Skin epidermis (tissue), 12 donors: Measurements from ENCODE around the gene AFF3.

Experiments
- H3K27ac ChIP-seq, 21 experiments: fragments of 200-600 bp; sonication (generic) in 11 of 21; one replicate each; pipeline ENCODE4 v1.5.0; 2020; ENCODE audit warnings: mild to moderate bottlenecking in 3 of 21, inconsistent platforms in 2 of 21, moderate library complexity in 2 of 21
- H3K4me3 ChIP-seq, 7 experiments: fragments of 200-600 bp; sonication (generic) in 2 of 7; one replicate each; pipeline ENCODE4 v1.5.0; 2020; ENCODE audit warnings: inconsistent platforms in 2 of 7, mild to moderate bottlenecking in 2 of 7, moderate library complexity in 1 of 7

The AFF3 gene

DNA sequence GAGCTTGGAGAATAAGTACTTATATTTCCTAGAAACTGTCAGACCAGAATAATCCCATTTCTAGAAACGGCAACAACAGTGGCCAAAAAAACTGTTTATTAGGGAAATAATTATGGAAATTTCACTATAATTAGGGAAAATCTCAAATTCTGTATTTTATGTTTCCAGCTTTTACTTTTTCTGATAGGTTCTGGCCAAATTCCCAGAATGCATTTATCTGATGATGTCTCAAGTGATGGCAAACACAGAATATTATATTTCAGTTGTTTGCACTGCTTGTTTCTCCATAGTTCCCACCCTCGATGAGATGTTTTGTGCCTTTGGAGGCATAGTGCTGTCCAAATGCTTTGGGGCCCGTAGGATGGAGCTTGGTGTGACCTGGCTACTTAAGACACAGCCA is 66.9 kb downstream of the AFF3 start:
- Histone ChIP-seq H3K27ac (no peak overlapping the region), H3K4me3 (no peak overlapping the region)

DNA sequence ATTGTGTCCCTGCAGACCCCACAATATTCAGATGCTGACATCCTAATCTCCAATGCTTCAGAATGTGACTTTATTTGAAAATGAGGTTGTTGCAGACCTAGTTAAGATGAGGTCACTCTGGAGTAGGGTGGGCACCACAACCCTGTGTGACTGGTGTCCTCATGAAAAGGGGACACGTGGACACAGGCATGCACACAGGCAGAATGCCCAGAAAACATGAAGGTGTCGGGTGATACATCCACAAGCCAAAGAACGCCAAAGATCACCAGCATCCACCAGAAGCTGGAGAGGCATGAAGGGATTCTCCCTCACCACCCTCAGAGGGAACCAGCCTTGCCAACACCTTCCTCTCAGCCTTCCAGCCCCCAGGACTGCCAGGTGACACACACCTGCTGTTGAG is 69.3 kb downstream of the AFF3 start:
- H3K27ac ChIP-seq: no peak overlapping the region
- H3K4me3 ChIP-seq: no peak overlapping the region

DNA sequence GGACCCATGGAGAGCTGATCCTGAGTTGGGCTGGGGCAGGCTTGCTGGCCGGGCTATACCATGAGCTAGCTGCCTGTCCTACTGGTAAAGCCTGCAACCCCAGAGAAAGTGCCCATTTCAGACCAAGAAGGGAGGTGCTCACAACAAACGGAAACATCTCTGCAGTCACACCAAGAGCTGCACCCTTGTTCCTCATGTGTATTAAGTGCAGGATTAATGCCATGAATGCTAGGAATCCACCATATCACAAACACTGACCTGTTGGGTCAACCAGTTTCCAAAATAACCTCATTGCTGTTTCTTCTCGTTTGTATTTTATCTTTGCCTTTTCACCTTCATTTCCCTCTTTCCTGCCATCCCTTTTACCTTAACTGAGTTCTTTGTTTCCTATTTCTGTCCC is 69.9 kb downstream of the AFF3 start:
- no peak overlapping the region for H3K4me3 ChIP-seq
- H3K27ac ChIP-seq: no peak overlapping the region

DNA sequence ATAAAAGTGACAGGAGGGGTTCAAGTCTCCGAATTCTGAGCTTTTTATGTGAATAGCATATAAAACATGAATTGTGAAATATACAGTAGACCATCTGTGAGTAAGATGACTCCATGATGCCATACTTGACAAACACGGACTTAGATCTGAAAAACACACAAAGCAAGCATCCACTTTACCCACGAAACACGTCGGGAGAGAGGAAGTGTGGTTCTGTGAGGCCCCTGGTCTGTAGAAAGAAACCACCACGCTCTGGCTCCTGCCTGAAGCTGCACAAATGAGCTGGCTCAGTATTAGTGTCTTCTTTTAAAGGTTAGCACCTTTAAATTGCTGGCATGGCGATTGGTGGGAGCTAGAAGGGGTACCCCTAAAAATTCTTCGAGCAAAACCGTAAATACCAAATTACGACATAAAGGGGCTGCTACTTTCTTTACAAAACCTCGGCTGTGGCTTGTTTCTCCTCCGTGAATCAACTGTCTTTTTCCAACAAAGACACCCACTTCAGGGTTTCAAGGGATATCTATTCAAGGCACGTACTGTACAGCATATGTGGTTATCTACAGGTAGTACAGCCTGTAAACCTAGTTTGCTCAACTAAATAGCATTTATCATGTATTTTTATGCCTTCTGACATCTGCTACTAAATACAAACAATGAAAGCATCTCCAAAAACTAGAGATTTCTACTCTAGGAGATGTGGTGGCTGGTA is 70.9 kb downstream of the AFF3 start:
- Histone ChIP-seq H3K27ac (no peak overlapping the region), H3K4me3 (no peak overlapping the region)

DNA sequence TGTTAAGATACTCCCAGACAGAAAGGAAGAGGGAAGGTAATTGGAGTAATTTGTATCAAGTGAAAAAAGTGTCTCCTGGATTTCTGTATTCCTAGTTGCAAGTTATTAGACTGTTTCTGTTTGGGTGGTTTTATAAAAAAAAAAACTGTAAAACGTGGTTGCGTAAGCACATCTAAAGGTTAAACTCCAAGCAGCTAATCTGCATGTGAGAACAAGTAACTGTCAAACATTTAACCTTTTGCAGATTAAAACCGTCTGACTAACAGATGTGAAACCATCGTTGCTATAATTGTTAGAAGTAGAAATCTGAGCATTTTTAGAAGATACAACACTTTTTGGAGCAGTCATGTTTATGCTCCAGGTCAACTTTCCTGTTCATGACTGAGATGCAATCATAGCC is 72.3 kb downstream of the AFF3 start:
- Histone ChIP-seq H3K27ac (no peak overlapping the region), H3K4me3 (no peak overlapping the region)

DNA sequence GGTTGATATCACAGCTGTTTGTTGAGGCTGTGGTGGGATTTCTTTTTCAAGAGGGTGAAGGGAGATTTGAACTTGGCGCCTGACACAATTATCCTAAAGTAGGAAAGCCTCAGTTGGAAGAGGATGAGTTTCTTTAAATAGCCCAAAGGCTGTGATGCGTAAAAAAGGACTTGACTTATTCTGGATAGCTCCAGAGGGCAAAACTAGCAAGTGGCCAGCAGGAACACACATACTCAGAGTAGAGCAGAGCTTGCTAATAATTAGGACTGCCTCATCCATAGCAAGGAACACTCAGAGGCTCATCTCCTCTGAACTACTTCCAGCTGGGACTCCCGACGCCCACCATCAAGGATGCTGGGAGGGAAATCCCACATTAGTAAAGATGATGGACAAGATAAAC is 74.0 kb downstream of the AFF3 start:
- H3K27ac ChIP-seq: no peak overlapping the region

DNA sequence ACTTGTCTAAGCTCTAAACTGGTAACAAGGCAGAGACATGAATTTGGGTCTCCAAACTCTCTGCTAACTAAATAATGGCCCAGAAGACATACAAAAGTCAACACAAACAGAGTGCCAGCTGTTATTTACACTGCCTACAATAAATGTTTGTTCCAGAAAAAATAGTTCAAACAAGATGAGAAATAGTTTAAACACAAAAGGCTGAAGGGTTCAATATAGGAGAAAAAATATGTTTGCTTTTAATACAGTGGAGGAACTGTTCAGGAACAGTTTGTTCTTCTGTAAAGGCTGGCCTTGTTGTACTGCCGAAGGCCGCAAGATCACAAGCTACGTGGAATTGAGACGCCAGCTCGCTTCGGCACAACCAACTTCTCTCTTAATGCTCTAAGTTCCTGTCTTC is 74.6 kb downstream of the AFF3 start:
- no peak overlapping the region for H3K27ac ChIP-seq
- H3K4me3 ChIP-seq: no peak overlapping the region

More for the DNA sequence above, 74.0 kb downstream of the AFF3 start:
- no peak overlapping the region for H3K4me3 ChIP-seq

DNA sequence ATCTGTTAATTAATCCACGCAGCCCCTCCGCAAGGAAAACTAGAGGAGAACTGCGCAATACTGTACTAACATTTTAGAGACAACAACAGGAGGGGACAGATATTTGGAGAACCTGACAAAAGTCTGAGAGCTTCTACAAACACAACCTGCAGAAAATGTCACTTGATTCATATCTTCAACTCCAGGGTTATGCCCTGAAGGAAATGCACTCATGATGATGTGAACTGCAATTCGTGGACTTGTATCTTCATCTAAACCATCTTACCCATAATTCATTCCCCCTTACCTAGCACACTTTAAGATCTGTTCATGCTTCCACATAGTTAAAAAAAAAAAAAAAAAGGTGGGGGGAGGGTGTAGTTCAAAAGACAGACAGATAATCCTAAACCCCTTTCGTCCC is 75.5 kb downstream of the AFF3 start:
- H3K27ac ChIP-seq: no peak overlapping the region
- H3K4me3 ChIP-seq: no peak overlapping the region

DNA sequence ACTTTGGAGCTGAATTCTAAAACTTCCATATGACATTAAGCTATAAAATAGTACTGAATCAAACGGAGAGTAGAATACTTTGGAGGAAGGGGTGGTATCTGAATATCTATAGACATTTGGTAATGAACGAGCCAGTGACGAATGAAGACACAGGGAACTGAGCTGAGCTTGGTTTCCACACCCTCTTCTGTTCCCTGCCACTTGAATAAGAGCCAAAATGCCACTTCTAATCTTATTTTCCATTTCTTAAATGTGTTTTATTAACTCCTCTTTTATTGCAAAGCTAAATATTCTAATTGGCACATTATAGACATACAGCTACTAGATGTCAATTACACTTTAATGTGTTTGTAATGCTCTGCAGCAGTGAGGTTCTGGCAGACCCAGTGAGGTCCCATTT is 76.1 kb downstream of the AFF3 start:
- Histone ChIP-seq H3K4me3 (no peak overlapping the region), H3K27ac (no peak overlapping the region)

DNA sequence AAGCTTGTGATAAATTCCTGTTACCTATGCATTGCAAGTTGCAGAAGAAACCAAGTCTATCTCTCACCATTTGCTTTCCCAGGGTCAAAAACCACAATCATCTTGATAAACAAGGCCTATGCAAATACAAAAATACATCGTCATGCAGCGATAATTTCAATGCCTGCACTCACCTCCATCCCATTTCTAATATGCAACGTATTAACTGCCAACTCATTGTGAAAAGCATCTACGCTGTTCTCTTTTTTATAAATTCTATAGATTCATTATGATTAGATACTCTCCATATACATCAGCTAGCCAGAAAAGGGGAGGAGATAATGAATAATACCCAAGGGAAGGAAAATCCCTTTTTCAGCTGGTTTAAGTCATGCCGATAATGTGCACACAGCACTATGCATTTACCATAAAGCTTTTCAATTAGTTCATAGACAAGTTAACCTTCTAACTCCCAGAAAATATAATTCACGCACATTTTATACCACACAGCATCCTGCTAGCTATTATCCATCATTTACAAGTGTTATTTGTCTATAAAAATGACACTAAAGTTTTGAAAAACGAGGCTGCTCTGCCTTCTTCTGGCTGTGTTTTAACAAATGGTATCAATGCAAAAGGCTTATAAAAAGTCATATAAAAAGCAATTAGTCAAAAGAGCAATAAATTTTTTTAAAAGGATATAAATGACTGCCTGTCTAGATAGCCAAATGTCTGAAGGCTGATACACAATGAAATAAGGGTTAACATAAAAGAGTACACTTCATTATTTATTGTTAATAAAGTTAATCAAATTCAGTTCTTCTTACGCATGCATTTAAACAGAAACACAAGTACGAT is 77.6 kb downstream of the AFF3 start:
- no peak overlapping the region for H3K4me3 ChIP-seq
- H3K27ac ChIP-seq: no peak overlapping the region

DNA sequence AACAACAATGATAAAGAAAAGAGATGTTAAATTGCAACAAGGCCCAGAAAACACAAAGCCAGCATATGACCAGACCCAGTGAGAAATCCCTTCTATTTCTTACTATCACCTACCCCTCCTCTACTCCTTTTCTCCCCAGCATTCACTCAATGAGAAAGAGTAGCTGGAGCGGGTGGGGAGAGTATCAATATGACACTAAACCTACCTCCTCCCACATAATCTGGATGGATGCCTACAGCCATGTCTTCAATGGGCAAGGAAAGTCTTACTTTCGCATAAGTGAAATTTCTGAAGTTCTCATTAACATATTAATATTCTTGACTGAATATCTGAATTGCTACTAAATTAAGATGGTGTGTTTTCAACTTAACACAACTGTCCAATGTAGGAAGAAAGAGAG is 78.2 kb downstream of the AFF3 start:
- Histone ChIP-seq H3K4me3 (no peak overlapping the region), H3K27ac (no peak overlapping the region)

DNA sequence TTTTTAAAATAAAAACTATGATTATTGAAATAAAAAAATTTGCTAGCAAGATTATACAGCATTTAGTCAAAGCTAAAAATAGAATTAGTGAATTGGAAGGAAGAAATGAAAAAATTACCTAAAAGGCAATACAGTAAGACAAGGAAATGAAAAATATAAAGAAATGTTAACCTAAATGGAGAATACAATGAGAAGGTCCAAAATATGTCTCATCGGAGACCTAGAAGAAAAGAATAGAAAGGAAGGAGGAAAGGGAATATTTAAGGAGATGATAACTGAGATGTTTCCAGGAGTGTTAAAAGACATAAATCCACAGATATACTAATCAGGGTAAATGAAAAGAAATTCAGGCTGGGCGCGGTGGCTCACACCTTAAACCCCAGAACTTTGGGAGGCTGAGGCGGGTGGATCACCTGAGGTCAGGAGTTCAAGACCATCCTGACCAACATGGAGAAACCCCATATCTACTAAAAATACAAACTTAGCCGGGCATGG is 78.9 kb downstream of the AFF3 start:
- H3K27ac ChIP-seq: no peak overlapping the region
- no peak overlapping the region for H3K4me3 ChIP-seq

DNA sequence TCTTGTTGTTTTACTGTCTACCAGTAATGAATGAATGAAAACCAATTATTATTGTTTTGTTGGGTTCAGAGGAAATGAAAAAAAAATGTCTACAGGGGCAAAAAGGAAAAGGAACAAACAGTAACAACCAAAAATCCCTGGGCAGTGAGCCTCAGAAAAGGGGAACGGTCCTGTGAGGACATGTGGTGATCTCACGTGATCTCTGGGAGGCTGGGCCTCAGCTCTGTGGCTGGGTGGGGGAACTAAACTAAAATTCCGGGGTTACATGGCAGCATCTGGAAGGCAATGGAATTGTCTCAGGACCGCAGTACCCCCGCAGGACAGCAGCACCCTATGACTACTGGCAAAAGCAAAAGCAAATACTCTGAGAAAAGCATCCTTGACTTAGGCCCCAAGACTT is 80.1 kb downstream of the AFF3 start:
- Histone ChIP-seq H3K4me3 (no peak overlapping the region), H3K27ac (no peak overlapping the region)

DNA sequence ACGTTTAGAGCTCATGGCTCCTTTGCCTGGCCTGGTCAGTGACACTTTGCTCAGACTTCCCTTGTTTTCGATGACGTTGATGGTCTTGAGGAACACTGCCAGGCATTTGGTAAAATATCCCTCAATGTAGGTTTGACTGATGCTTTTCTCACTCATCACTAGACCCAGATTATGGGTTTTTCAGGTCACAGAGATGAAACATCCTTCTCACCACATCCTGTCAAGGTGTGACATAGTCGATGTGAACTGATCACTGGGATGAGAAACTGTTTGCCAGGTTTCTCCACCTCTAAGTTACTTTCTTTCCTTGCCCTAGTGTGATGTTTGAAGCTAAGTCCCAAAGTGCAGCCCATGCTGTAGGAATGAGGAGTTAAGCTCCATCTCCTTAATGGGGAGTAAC is 81.5 kb downstream of the AFF3 start:
- H3K27ac ChIP-seq: no peak overlapping the region
- no peak overlapping the region for H3K4me3 ChIP-seq

DNA sequence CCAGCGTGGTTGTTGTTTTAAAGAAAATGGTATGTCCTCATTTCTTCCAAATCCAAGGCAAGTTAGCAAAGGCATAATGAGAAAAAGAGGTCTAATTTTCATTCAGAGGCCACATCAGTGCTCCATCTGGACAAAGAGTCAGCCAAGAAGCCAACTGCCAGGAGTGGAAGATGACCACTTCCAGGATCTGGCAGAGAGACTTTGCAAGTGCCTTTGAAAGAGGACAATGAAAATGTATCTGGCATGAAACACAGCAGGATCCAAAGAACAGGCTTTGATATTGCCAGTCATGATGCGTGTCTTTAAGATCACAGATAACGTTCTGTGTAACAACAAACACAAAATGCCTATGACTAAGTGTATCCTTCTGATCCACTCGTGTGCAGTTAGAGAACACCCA is 82.8 kb downstream of the AFF3 start:
- no peak overlapping the region for H3K27ac ChIP-seq
- H3K4me3 ChIP-seq: no peak overlapping the region

DNA sequence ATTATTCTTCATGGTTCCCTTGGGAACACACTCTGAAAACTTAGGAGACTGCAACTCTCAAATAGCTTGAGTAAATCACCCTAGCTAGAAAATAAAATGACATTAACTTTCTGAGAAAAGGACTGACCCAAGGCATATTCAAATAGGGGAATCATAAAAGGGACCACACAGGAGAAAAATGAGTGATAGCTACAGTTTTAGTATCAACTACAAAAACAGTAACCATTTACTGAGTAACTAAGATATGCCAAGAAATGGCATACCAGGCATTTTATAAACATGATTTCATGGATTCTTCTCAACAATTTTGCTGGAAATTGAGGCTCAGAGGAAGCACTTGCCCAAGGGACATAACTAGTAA is 84.5 kb downstream of the AFF3 start:
- no peak overlapping the region for H3K27ac ChIP-seq
- H3K4me3 ChIP-seq: no peak overlapping the region

DNA sequence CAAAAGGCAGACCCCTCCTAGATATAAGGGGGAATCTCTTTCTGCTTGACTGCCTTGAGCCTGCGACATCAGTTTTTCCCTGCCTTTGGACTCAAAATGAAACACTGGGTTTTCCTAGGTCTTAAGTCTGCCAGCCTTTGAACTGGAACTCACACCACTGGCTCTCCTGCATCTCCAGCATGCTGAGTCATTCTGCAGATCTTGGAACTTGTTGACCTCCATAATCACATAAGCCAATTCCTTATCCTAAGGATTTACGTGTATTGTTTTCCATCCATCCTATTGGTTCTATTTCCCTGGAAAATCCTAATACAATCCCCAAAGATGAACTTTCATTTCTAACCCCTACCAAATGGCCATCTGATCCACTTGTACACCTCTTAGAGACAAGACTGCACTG is 88.0 kb downstream of the AFF3 start:
- Histone ChIP-seq H3K4me3 (no peak overlapping the region), H3K27ac (no peak overlapping the region)

DNA sequence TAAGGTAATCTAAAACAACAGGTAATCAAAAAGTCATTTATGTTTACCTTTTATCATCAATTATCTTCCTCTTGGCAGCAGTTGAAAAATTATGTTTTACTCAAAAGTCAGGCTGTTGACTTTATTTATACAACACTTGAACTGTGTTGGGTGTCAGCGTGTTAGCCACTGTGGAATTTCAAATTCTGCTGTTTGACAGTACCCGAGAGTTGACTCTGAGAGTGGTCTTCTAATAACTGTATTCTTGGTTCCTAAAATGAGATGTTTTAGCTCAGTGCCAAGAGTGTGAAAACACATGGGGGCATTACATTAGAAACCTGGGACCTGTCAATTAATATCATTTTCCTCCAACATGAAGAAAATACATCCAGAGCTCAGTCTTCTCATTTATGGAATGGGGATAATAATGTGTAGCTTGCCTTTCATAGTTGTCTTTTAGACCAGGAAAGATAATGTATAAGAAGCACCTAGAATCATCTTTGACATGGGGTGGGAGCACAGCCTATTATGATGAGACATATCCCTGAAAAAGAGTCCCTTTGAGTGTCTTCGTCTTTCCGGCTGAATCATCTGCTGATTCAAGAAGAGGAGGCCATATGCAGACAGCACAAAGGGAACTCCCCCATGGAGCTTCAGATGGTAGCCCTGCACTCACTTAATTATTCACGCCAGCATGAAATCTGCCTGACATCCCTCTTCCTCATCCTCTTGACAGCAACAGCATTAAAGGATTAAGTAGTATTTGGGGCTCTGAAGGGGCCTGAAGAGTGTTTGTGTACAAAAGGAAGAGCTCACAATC is 89.1 kb downstream of the AFF3 start:
- Histone ChIP-seq H3K4me3 (no peak overlapping the region), H3K27ac (no peak overlapping the region)

DNA sequence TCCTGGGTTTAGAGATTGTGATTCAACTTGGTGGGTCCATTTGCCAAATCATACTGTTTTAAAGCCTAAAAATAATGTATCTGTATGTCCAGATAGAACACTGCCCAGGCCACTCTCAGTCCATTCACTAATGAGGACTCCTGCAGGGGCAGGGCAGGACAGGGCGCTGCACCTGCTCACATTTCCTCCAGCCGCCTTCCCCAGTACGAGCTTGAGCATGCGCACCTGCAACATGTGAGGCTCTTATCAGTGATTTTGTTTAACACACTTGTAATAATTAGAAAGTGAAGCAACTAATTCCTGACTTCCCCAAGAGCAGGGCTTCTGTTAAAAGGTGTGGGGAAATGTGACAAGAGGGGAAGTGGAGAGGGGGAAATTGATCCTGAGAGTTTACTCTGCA is 89.7 kb downstream of the AFF3 start:
- no peak overlapping the region for H3K4me3 ChIP-seq
- H3K27ac ChIP-seq: no peak overlapping the region

DNA sequence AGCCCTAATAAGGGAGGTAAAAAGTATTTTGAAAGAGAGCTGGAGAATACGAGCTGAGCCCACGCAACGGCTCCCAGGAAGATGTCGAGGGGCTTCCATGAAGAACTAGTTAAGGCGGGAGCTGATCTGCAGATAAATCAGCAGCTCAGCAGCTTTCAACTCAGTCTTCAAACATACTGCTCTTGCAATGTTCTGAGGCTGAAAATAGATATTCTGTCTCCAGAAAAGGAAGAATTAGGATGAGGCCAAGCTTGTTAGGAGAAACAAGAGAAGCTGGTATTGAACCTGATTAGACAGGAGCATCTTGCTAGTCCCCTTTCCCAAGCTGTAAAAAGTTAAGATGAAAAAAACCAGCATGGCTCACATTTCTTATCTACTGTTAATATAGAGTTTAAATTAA is 91.1 kb downstream of the AFF3 start:
- Histone ChIP-seq H3K27ac (no peak overlapping the region), H3K4me3 (no peak overlapping the region)

DNA sequence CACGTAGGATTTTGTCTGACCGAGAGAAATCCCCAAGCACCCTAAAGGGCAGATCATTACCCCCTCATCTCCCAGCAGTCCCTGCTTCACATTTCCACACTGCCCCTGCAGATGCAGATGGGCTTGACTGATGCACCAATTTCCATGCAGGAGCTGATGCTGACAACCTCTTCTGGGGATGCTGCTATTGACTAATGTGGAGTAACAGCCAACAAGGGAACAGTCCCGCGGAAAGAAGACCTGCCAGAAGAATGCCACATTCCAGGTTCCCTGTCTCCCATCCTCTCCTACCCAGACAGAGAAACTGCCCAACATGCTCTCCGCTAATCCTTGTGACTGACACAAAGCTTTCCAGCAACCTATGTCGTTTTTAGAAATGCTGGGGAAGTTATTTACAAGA is 91.7 kb downstream of the AFF3 start:
- Histone ChIP-seq H3K27ac (no peak overlapping the region), H3K4me3 (no peak overlapping the region)
